ENCODE results near the gene DCHS2. TPM values are rescaled to one million over a fixed set of nuclear protein-coding genes. Genes with fewer than 3 reads are reported as not detected.

Gene DCHS2
- total RNA-seq, 4 donors from 2014 or later, result under 0.01 TPM; not detected in 3

DNA sequence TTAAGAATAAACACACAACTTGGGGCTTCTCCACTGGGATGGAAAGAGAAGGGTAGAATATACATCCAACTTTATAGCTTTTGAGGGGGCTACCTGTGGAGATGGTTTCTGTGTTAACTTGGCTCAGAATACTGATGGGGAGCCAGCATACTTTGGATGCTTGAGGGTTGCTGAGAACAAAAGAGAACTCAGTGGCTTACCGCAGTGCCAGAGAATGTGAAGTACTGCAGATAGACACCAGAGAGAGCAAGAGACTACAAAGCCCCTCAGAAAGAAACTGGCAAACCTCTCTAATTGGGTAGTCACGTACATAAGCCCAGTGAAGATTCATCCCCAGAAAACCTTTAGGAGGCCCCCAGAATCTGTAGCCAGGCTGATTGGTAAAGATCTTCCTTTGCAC lies 214.4 kb downstream of the DCHS2 start:
- Histone ChIP-seq H3K27me3 (no peaks in the 10 kb centered on the region), H3K4me1 (no peaks in the 10 kb centered on the region), H3K9me3 (no peaks in the 10 kb centered on the region), H3K4me3 (no peak overlapping the region), H3K27ac (no peak overlapping the region), H3K36me3 (no peaks in the 10 kb centered on the region)
- DNase-seq (ENCODE audit: low spot score in 2 of 2), result no peak
- TF ChIP-seq POLR2A (IDR thresholded peaks at IDR 0.05), result no peak
- 45 to 54% methylated on average over 2 of the region's 2 CpGs for WGBS, 2 donors

DNA sequence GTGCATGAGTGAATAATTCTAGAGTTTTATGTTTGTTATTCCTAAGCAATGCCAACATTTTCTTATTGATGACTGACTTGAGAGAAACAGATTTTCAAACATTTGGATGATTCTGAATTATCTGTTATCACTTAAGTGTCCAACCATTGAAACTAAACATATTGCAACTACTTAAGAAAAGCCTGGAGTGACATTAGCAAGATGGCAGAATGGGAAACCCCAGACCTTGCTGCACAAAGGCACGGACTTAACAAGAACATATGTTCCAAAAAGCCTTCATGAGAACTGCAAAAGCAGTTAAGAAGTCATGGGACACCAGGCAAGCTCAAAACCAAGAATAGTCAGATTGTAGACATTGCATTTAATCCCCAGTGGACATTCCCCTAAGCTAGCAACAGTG lies 215.1 kb downstream of the DCHS2 start:
- Histone ChIP-seq H3K9me3 (no peaks in the 10 kb centered on the region), H3K4me1 (no peaks in the 10 kb centered on the region), H3K4me3 (no peak overlapping the region), H3K27me3 (no peaks in the 10 kb centered on the region), H3K27ac (no peak overlapping the region), H3K36me3 (no peaks in the 10 kb centered on the region)
- TF ChIP-seq POLR2A (IDR thresholded peaks at IDR 0.05) (no peak), EP300 (IDR thresholded peaks at IDR 0.05) (no peak)
- TF ChIP-seq, protein P1, sequence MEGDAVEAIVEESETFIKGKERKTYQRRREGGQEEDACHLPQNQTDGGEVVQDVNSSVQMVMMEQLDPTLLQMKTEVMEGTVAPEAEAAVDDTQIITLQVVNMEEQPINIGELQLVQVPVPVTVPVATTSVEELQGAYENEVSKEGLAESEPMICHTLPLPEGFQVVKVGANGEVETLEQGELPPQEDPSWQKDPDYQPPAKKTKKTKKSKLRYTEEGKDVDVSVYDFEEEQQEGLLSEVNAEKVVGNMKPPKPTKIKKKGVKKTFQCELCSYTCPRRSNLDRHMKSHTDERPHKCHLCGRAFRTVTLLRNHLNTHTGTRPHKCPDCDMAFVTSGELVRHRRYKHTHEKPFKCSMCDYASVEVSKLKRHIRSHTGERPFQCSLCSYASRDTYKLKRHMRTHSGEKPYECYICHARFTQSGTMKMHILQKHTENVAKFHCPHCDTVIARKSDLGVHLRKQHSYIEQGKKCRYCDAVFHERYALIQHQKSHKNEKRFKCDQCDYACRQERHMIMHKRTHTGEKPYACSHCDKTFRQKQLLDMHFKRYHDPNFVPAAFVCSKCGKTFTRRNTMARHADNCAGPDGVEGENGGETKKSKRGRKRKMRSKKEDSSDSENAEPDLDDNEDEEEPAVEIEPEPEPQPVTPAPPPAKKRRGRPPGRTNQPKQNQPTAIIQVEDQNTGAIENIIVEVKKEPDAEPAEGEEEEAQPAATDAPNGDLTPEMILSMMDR (IDR thresholded peaks at IDR 0.05), result no peak
- DNase-seq (ENCODE audit: low spot score in 2 of 2), result no peak
- 71 to 83% methylated on average over 1 of the region's 1 CpG for WGBS, 2 donors

- 48 to 52% methylated on average over 4 of the region's 4 CpGs for WGBS, 2 donors
- no peak for TF ChIP-seq POLR2A (IDR thresholded peaks at IDR 0.05)
- TF ChIP-seq EP300 (IDR thresholded peaks at IDR 0.05), result no peak
- TF ChIP-seq, protein P1 (IDR thresholded peaks at IDR 0.05), result no peak
- H3K27ac ChIP-seq, result no peak overlapping the region
- H3K27me3 ChIP-seq, result no peaks in the 10 kb centered on the region
- no peak overlapping the region for H3K4me3 ChIP-seq
- no peaks in the 10 kb centered on the region for H3K9me3 ChIP-seq
- no peak for DNase-seq (ENCODE audit: low spot score in 2 of 2)
- H3K4me1 ChIP-seq, result no peaks in the 10 kb centered on the region
- no peaks in the 10 kb centered on the region for H3K36me3 ChIP-seq
Observed at GRCh38 chr4:154254999-154255398, 236.6 kb downstream of the DCHS2 start.

DNA sequence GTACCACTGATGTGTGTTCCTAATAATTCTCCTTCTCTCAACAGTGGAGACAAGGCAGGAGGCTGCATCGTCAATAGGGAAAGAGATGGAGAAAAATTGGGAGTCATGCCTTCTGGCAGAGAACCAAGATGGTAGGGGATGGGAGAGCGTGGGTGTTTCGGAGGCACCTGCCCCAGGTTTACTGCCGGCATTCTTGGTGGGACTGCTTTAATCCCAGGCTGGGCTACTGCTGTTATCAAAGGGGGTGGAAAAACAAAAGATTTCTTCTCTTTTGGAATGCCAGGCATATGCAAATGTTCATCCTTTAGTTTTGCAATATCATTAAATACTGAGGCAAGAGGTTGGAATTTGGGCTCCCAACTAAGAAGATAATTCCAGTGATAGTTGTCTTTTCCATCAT lies 257.0 kb downstream of the DCHS2 start:
- 89 to 91% methylated on average over 4 of the region's 4 CpGs for WGBS, 2 donors

GRCh38 chr4:154231806-154232478 lies 259.7 kb downstream of the DCHS2 start:
- 30 to 31% methylated on average over 2 of the region's 2 CpGs for WGBS, 2 donors
- Histone ChIP-seq H3K4me3 (no peak overlapping the region), H3K4me1 (no peaks in the 10 kb centered on the region), H3K36me3 (no peaks in the 10 kb centered on the region), H3K9me3 (no peaks in the 10 kb centered on the region), H3K27ac (no peak overlapping the region), H3K27me3 (no peaks in the 10 kb centered on the region)
- DNase-seq (ENCODE audit: low spot score in 2 of 2), result no peak
- TF ChIP-seq, protein P1 (IDR thresholded peaks at IDR 0.05), result no peak
- TF ChIP-seq POLR2A (IDR thresholded peaks at IDR 0.05) (no peak), EP300 (IDR thresholded peaks at IDR 0.05) (no peak)

More for the DNA sequence above, 257.0 kb downstream of the DCHS2 start:
- DNase-seq (ENCODE audit: low spot score in 2 of 2), result no peak
- Histone ChIP-seq H3K4me3 (no peak overlapping the region), H3K4me1 (no peaks in the 10 kb centered on the region), H3K27me3 (no peaks in the 10 kb centered on the region), H3K9me3 (no peaks in the 10 kb centered on the region), H3K36me3 (no peaks in the 10 kb centered on the region), H3K27ac (no peak overlapping the region)
- TF ChIP-seq EP300 (IDR thresholded peaks at IDR 0.05) (no peak), POLR2A (IDR thresholded peaks at IDR 0.05) (no peak)
- TF ChIP-seq, protein P1 (IDR thresholded peaks at IDR 0.05), result no peak

Measured in tibial nerve (tissue), 4 donors.